ENCODE results near the gene SLC46A1.
"Not testable (repeated sequence)": the region's sequence is repeated elsewhere in the genome, so short reads cannot be mapped to it uniquely, and the experiment has no call there.

SLC46A1 gene

GRCh38 chr17:28405632-28406472 is at the start of gene SLC46A1:
Gene SLC46A1 (minus strand): TSS chr17:28406212. CDS start chr17:28406114, 98 bp downstream.
- peak; percentile 83 for DNase-seq

- no peak for DNase-seq
Observed at GRCh38 chr17:28449859-28450258, 43.8 kb upstream of the SLC46A1 start.

GRCh38 chr17:28447396-28447760 is 41.4 kb upstream of the SLC46A1 start:
- no peak for DNase-seq

GRCh38 chr17:28446716-28447395 is 40.8 kb upstream of the SLC46A1 start:
- DNase-seq = peak; percentile 76

GRCh38 chr17:28443901-28444638 is 38.1 kb upstream of the SLC46A1 start:
- no peak for DNase-seq

- not testable (repeated sequence) for DNase-seq
Observed at GRCh38 chr17:28434326-28434725, 28.3 kb upstream of the SLC46A1 start.

- no peak for DNase-seq
Observed at GRCh38 chr17:28433721-28434120, 27.7 kb upstream of the SLC46A1 start.

GRCh38 chr17:28427982-28428381 is 22.0 kb upstream of the SLC46A1 start:
- DNase-seq = not testable (repeated sequence)

GRCh38 chr17:28427371-28427770 is 21.4 kb upstream of the SLC46A1 start:
- no peak for DNase-seq

- DNase-seq = peak; percentile 82
Observed at GRCh38 chr17:28426081-28426519, 20.1 kb upstream of the SLC46A1 start.

GRCh38 chr17:28425206-28425605 is 19.2 kb upstream of the SLC46A1 start:
- no peak for DNase-seq

- no peak for DNase-seq
Observed at GRCh38 chr17:28421787-28422305, 15.8 kb upstream of the SLC46A1 start.

GRCh38 chr17:28416703-28417311 is 10.8 kb upstream of the SLC46A1 start:
- DNase-seq = peak; percentile 93

- DNase-seq = peak; percentile 46
Observed at GRCh38 chr17:28415886-28416285, 9.9 kb upstream of the SLC46A1 start.

- no peak for DNase-seq
Observed at GRCh38 chr17:28413804-28414203, 7.8 kb upstream of the SLC46A1 start.

- no peak for DNase-seq
Observed at GRCh38 chr17:28412099-28412498, 6.1 kb upstream of the SLC46A1 start.

GRCh38 chr17:28407974-28408306 is 1.9 kb upstream of the SLC46A1 start:
- no peak for DNase-seq

GRCh38 chr17:28407130-28407973 is 1.3 kb upstream of the SLC46A1 start:
- DNase-seq = peak; percentile 87

GRCh38 chr17:28406473-28406814 is 432 bp upstream of the SLC46A1 start:
- DNase-seq = peak; percentile 74

GRCh38 chr17:28404812-28405570 is 1.0 kb downstream of the SLC46A1 start:
- no peak for DNase-seq

- DNase-seq = no peak
Observed at GRCh38 chr17:28404461-28404811, 1.6 kb downstream of the SLC46A1 start.

All from islet precursor cell (in vitro differentiated cells).